Keratinocyte (primary cell): ENCODE results near the gene RTL1. TPM values are rescaled to one million over a fixed set of nuclear protein-coding genes. Genes with fewer than 3 reads are reported as not detected.
A peak's percentile ranks its signal among the peaks of the same experiment; 100 is the strongest.

Experiments
- DNase-seq: peaks from one replicate; pipeline ENCODE4 v3.0.0-alpha.2; 2011; ENCODE audit warnings: low read depth, missing footprints, low spot score
- FAIRE-seq: peaks from 2 replicates; lab custom pipeline; 2011; peaks lifted over from hg19 to GRCh38; lab: Jason Lieb, UNC
- H2AFZ ChIP-seq: 2 replicates; pipeline ENCODE4 v1.6.0; 2012; ENCODE audit warnings: low read length, control low read depth, inconsistent platforms; ENCODE audit not compliant: control insufficient read depth
- H3K27ac ChIP-seq: 2 replicates; pipeline ENCODE4 v1.5.1; 2011; ENCODE audit warnings: low read length; ENCODE audit not compliant: control insufficient read depth, insufficient read depth
- H3K27me3 ChIP-seq: 3 replicates; pipeline ENCODE4 v1.6.0; 2011; ENCODE audit warnings: low read length; ENCODE audit not compliant: control insufficient read depth, insufficient read depth; ENCODE audit errors: extremely low read depth
- H3K36me3 ChIP-seq, 2 experiments: 2 replicates in 1 of 2; 3 replicates in 1 of 2; pipeline ENCODE4 v1.5.1; 2011; ENCODE audit warnings: low read length in 2 of 2, mild to moderate bottlenecking in 1 of 2; ENCODE audit not compliant: control insufficient read depth in 2 of 2, insufficient read depth in 2 of 2; ENCODE audit errors: extremely low read depth in 1 of 2
- H3K4me1 ChIP-seq: 3 replicates; pipeline ENCODE4 v1.5.1; 2011; ENCODE audit warnings: low read length; ENCODE audit not compliant: control insufficient read depth, insufficient read depth; ENCODE audit errors: extremely low read depth
- H3K4me2 ChIP-seq: 3 replicates; pipeline ENCODE4 v1.6.0; 2011; ENCODE audit warnings: low read depth, low read length; ENCODE audit not compliant: control insufficient read depth, insufficient read depth; ENCODE audit errors: extremely low read depth
- H3K4me3 ChIP-seq, 3 experiments: fragments of 200-600 bp in 1 of 3; sonication (generic) in 1 of 3; 2 replicates in 2 of 3; 3 replicates in 1 of 3; pipeline ENCODE4 v1.5.1; 2011 to 2016; ENCODE audit warnings: low read length in 3 of 3, mild to moderate bottlenecking in 3 of 3, control low read depth in 2 of 3, inconsistent platforms in 1 of 3, low read depth in 1 of 3, mixed read lengths in 1 of 3, mixed run types in 1 of 3, moderate library complexity in 1 of 3; ENCODE audit not compliant: control insufficient read depth in 2 of 3, insufficient read depth in 2 of 3; ENCODE audit errors: extremely low read depth in 1 of 3
- H3K79me2 ChIP-seq: 2 replicates; pipeline ENCODE4 v1.6.0; 2012; ENCODE audit warnings: low read length; ENCODE audit not compliant: control insufficient read depth, insufficient read depth
- H3K9ac ChIP-seq: 3 replicates; pipeline ENCODE4 v1.6.0; 2011; ENCODE audit warnings: low read length; ENCODE audit not compliant: control insufficient read depth, insufficient read depth; ENCODE audit errors: extremely low read depth
- H3K9me1 ChIP-seq: 3 replicates; pipeline ENCODE4 v1.6.0; 2011; ENCODE audit warnings: low read length; ENCODE audit not compliant: control insufficient read depth, insufficient read depth; ENCODE audit errors: extremely low read depth
- H3K9me3 ChIP-seq: 2 replicates; pipeline ENCODE4 v1.5.1; 2012; ENCODE audit warnings: low read depth, low read length; ENCODE audit not compliant: control insufficient read depth
- H4K20me1 ChIP-seq: 3 replicates; pipeline ENCODE4 v1.6.0; 2011; ENCODE audit warnings: low read length; ENCODE audit not compliant: control insufficient read depth, insufficient read depth; ENCODE audit errors: extremely low read depth
- CTCF ChIP-seq, 3 experiments: IDR thresholded peaks in 1 of 3; conservative IDR thresholded peaks in 1 of 3; optimal IDR thresholded peaks in 1 of 3; 2 replicates in 2 of 3; 3 replicates in 1 of 3; pipeline versions ENCODE3 to v1.5.1; 2011; ENCODE audit warnings: low read length in 3 of 3, mild to moderate bottlenecking in 3 of 3, moderate library complexity in 2 of 3, control low read depth in 1 of 3, inconsistent platforms in 1 of 3; ENCODE audit not compliant: insufficient read depth in 2 of 3; ENCODE audit errors: extremely low read depth in 1 of 3
- EZH2 ChIP-seq: IDR thresholded peaks from one replicate; pipeline ENCODE4 v1.6.1; 2012; ENCODE audit warnings: inconsistent platforms, mild to moderate bottlenecking, low read length, moderate library complexity
- dilution Hi-C: fragments of 300-500 bp; cut with MboI; formaldehyde crosslinking; loops from one replicate; pipeline ENCODE4 v1.7.0; 2020; ENCODE audit warnings: low sequenced_read_pairs; ENCODE audit not compliant: extremely low pct_ligation_motif_present
- polyA plus RNA-seq, 5 experiments: library from polyadenylated mRNA; depleted of rRNA in 3 of 5; stranded (reverse) in 3 of 5; stranded (forward) in 1 of 5; unstranded in 1 of 5; fragments of >200 nt; gene quantifications; 1 replicate in 1 of 5; 2 replicates in 3 of 5; 3 replicates in 1 of 5; pipeline versions ENCODE4 v1.2.1 to v1.2.3, GENCODE V29; 2011 to 2012; ENCODE audit warnings: missing spikeins in 2 of 5, low read depth in 1 of 5, low replicate concordance in 1 of 5

Gene RTL1
- polyA plus RNA-seq, 1 donor (not counting 4 experiments of a cell fraction or from before 2014, with no cell fraction given), result not detected

GRCh38 chr14:100906420-100906819 lies 2.9 kb upstream of the RTL1 start:
- Histone ChIP-seq H2AFZ (no peak overlapping the region), H3K27ac (no peak overlapping the region), H3K4me3 (no peak overlapping the region), H4K20me1 (no peaks in the 10 kb centered on the region), H3K4me2 (no peak overlapping the region), H3K36me3 (no peaks in the 10 kb centered on the region), H3K9me3 (no peaks in the 10 kb centered on the region), H3K79me2 (no peaks in the 10 kb centered on the region), H3K27me3 (peaks cover 15% of the 10 kb centered on the region), H3K4me1 (no peaks in the 10 kb centered on the region), H3K9me1 (no peaks in the 10 kb centered on the region), H3K9ac (no peak overlapping the region)
- dilution Hi-C loops, result no loop called here
- DNase-seq (no peak), FAIRE-seq (no peak)
- peak in 1 of 3 experiments; percentile 39 for TF ChIP-seq CTCF (optimal IDR thresholded peaks at IDR 0.05 in 1 of 3, IDR thresholded peaks at IDR 0.05 in 1 of 3, conservative IDR thresholded peaks at IDR 0.05 in 1 of 3; ENCODE audit: extremely low read depth in 1 of 3, insufficient read depth in 2 of 3, low read length in 3 of 3)
- no peak for TF ChIP-seq EZH2

- H3K9me1 ChIP-seq, result no peaks in the 10 kb centered on the region
- FAIRE-seq (no peak), DNase-seq (no peak)
- H3K79me2 ChIP-seq, result no peaks in the 10 kb centered on the region
- H3K4me3 ChIP-seq, result no peak overlapping the region
- H3K9me3 ChIP-seq, result no peaks in the 10 kb centered on the region
- no peaks in the 10 kb centered on the region for H3K36me3 ChIP-seq
- dilution Hi-C loops, result no loop called here
- no peaks in the 10 kb centered on the region for H3K4me1 ChIP-seq
- H3K4me2 ChIP-seq, result no peak overlapping the region
- H3K27ac ChIP-seq, result no peak overlapping the region
- H3K9ac ChIP-seq, result no peak overlapping the region
- TF ChIP-seq EZH2 (no peak), CTCF (optimal IDR thresholded peaks at IDR 0.05 in 1 of 3, IDR thresholded peaks at IDR 0.05 in 1 of 3, conservative IDR thresholded peaks at IDR 0.05 in 1 of 3; ENCODE audit: extremely low read depth in 1 of 3, insufficient read depth in 2 of 3, low read length in 3 of 3) (no peak)
- no peaks in the 10 kb centered on the region for H4K20me1 ChIP-seq
- H3K27me3 ChIP-seq, result peaks cover 15% of the 10 kb centered on the region
- no peak overlapping the region for H2AFZ ChIP-seq
These were observed 1.6 kb upstream of the RTL1 start for GRCh38 chr14:100905166-100905565.
